K562 treated with DMSO at 1 percent for 4 hours (cell line): ENCODE measurements around the gene CIAO2A. TPM values are rescaled to one million over a fixed set of nuclear protein-coding genes. Genes with fewer than 3 reads are reported as not detected.

Experiments used
- total RNA-seq: library from RNA; unstranded; fragments of 300-600 nt; gene quantifications from 2 replicates; pipeline ENCODE4 v1.2.3, GENCODE V29; 2022; ENCODE audit not compliant: insufficient read depth

The CIAO2A gene, protein sequence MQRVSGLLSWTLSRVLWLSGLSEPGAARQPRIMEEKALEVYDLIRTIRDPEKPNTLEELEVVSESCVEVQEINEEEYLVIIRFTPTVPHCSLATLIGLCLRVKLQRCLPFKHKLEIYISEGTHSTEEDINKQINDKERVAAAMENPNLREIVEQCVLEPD
- total RNA-seq = 115 and 142 TPM in 2 replicates

DNA sequence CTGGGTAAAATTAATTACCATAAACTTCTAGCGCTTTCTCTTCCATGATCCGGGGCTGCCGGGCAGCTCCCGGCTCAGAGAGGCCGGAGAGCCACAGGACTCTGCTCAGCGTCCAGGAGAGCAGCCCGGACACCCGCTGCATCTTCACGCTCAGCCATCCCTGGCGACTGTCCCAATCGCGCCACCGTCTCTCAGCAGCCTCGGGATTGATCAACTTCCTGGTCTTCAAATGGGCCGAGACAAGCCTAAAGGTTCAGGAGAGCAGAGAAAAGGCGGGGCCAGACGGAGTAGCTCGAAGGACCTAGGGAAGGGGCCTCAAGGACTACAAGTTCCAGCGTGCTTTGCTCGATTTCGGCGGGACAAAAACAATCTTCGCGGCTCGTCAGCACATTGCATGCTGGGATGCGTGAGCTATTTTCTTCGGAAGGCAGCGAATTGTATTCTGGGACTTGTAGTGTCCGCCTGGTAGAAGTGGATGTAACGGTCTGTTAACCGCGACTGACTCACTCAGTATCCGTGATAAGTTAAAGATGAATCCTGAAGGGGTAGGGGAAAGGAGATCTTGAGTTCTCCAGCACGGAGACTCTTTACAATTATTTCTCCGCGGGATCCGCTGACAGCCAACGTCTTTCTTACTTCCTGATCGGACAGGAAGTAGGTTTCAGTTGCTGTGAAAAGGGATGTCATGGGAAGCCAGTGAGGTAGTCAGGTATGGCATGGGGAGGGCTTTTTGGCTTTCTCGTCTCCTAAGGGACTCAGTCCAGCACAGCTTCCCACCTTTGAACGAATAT is at the start of gene CIAO2A:
Gene CIAO2A, minus strand, starts transcription at position 212 of the 791 bp plus-strand sequence. Its CDS starts 70 bp downstream, at position 142.

DNA sequence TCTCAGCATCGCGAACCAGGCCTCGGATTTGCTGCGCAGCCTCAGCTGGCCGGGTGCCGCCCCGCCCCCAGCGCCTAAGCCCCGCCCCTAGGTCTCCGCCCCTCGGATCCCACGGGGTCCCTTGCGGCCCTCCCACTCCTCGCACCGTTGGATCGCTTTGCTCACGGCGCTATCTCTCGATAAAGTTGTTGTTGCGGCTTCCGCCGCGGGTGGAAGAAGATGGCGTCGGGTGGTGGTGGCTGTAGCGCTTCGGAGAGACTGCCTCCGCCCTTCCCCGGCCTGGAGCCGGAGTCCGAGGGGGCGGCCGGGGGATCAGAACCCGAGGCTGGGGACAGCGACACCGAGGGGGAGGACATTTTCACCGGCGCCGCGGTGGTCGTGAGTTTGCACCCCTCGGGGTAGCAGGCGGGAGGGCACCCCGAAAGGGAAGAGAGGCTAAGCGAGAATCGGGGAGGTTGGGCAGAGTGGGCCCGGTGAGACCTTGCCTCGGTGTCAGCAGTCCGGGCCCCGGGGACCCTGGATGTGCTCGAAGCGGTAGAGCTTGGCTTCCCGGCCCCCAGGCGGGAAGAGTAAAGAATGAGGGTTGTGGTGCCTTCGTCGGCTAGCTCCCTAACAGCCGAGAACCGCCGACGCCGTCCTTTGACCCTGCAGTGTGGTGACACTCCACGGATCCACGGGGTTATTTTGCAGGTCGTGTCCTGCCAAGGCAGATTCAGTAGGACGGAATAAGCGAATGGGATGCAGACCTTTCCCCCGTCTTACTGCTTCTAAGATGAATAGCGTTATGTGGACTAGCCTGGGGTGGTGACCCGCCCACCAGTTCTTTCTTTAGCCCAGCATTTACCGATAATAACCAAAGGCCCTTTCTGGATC is 2.4 kb upstream of the CIAO2A start, which contains the start of gene SNX1:
Gene SNX1, plus strand, starts transcription at position 188 of the 873 bp plus-strand sequence. Its CDS starts 32 bp downstream, at position 220.

DNA sequence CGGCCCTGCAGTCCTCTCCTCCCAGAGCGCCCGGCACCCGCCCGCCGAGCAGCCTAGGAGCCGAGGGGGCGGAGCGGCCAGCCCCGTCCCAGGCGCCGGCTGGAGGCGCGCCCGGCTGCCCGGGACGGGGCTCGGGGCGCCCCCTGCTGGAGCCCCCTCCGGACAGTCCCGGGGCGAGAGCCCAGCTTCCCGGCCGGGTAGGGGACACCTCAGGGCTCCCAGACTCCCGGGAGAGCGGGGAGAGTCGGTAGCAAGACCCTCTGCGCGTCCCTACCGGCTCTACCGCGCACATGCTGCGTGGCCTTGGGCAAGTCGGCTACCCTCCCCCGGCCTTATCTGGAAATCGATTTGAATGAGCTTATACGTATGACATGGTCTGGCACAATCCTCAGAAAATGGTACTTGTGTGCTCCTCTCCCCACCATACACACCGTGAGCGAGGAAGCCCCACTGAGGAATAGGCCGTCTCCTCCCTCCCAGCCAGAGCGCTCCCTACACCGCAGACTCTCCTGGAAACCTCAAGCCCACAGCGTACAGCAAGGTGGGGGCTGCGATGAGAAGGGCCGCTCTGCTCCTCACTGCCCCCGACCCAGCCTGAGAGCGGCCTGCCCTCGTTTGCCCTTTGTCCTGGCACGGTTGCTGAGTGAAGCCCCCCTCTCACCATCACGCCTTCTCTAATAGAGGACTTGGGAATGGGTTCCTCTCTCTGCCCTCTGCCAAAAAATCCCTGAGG is 47.1 kb downstream of the CIAO2A start, which contains the start of gene DAPK2:
Gene DAPK2, minus strand, starts transcription at position 65 of the 733 bp plus-strand sequence. CDS start 6,224 bp downstream, outside the sequence.

Other genes with a start within 250 kb of the CIAO2A start
- 3.7 and 6.5 TPM in 2 replicates for gene DAPK2, start 47.4 kb downstream of the CIAO2A start, total RNA-seq
- gene SNX1, start 2.1 kb upstream of the CIAO2A start, total RNA-seq = 45.4 and 74.6 TPM in 2 replicates
- 0.80 and 0.98 TPM in 2 replicates for gene SNX22, start 57.9 kb upstream of the CIAO2A start, total RNA-seq
- 507 and 567 TPM in 2 replicates for gene PPIB, start 69.2 kb upstream of the CIAO2A start, total RNA-seq